ENCODE measurements around the gene ACTN3.

GRCh38 chr11:66566221-66566620 is 19.5 kb downstream of the ACTN3 start:
- TF ChIP-seq, protein P1, sequence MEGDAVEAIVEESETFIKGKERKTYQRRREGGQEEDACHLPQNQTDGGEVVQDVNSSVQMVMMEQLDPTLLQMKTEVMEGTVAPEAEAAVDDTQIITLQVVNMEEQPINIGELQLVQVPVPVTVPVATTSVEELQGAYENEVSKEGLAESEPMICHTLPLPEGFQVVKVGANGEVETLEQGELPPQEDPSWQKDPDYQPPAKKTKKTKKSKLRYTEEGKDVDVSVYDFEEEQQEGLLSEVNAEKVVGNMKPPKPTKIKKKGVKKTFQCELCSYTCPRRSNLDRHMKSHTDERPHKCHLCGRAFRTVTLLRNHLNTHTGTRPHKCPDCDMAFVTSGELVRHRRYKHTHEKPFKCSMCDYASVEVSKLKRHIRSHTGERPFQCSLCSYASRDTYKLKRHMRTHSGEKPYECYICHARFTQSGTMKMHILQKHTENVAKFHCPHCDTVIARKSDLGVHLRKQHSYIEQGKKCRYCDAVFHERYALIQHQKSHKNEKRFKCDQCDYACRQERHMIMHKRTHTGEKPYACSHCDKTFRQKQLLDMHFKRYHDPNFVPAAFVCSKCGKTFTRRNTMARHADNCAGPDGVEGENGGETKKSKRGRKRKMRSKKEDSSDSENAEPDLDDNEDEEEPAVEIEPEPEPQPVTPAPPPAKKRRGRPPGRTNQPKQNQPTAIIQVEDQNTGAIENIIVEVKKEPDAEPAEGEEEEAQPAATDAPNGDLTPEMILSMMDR (conservative IDR thresholded peaks at IDR 0.05 in 1 of 2, IDR thresholded peaks at IDR 0.05 in 1 of 2; ENCODE audit: extremely low read depth in 1 of 2, insufficient read depth in 1 of 2, low read depth in 1 of 2, low read length in 2 of 2): no peak
- no peak for TF ChIP-seq EZH2 (IDR thresholded peaks at IDR 0.05; ENCODE audit: borderline replicate concordance, low read length)

Data from mammary epithelial cell (primary cell).